Glutamatergic neuron (in vitro differentiated cells): ENCODE data around the gene GTF2IRD1. TPM values are rescaled to one million over a fixed set of nuclear protein-coding genes. Genes with fewer than 3 reads are reported as not detected.
A peak's percentile ranks its signal among the peaks of the same experiment; 100 is the strongest.
"Not testable (repeated sequence)": the region's sequence is repeated elsewhere in the genome, so short reads cannot be mapped to it uniquely, and the experiment has no call there.

Source experiments
- DNase-seq: peaks from one replicate; pipeline ENCODE4 v3.0.0; 2022
- H3K27ac Mint-ChIP-seq: one replicate; pipeline ENCODE4 v1.8.0; 2020; ENCODE audit warnings: mild to moderate bottlenecking, mixed read lengths, inconsistent platforms; ENCODE audit not compliant: unreplicated experiment
- H3K27me3 Mint-ChIP-seq: one replicate; pipeline ENCODE4 v1.8.0; 2020; ENCODE audit warnings: mild to moderate bottlenecking, moderate library complexity, mixed read lengths, inconsistent platforms; ENCODE audit not compliant: unreplicated experiment
- H3K36me3 Mint-ChIP-seq: one replicate; pipeline ENCODE4 v1.8.0; 2020; ENCODE audit warnings: mild to moderate bottlenecking, mixed read lengths, inconsistent platforms; ENCODE audit not compliant: unreplicated experiment
- H3K4me1 Mint-ChIP-seq: one replicate; pipeline ENCODE4 v1.8.0; 2020; ENCODE audit warnings: mild to moderate bottlenecking, low read depth, mixed read lengths, inconsistent platforms; ENCODE audit not compliant: unreplicated experiment
- H3K4me3 Mint-ChIP-seq: one replicate; pipeline ENCODE4 v1.8.0; 2020; ENCODE audit warnings: mild to moderate bottlenecking, mixed read lengths, inconsistent platforms; ENCODE audit not compliant: unreplicated experiment
- H3K9me3 Mint-ChIP-seq: one replicate; pipeline ENCODE4 v1.8.0; 2020; ENCODE audit warnings: mild to moderate bottlenecking, moderate library complexity, mixed read lengths, inconsistent platforms; ENCODE audit not compliant: unreplicated experiment
- CTCF ChIP-seq: fragments of 200-600 bp; sonication (generic); IDR thresholded peaks from one replicate; pipeline ENCODE4 v1.5.0; 2021; ENCODE audit not compliant: partially characterized antibody, unreplicated experiment
- total RNA-seq: library from RNA; stranded (reverse); fragmentation: NEBNext Ultra II Directional; extraction: Animal tissue kit (Norgen Biotek cat#: 25700); gene quantifications from one replicate; pipeline ENCODE4 v1.2.1, GENCODE V29; 2021; ENCODE audit not compliant: unreplicated experiment

Gene GTF2IRD1
- total RNA-seq, 1 donor from 2014 or later: 59.4 TPM

GRCh38 chr7:74429153-74429747 is 24.5 kb upstream of the GTF2IRD1 start:
- Mint-ChIP-seq H3K27me3 (no peaks in the 10 kb centered on the region), H3K9me3 (no peaks in the 10 kb centered on the region), H3K4me1 (no peaks in the 10 kb centered on the region), H3K4me3 (no peak overlapping the region), H3K27ac (no peak overlapping the region), H3K36me3 (no peaks in the 10 kb centered on the region)
- TF ChIP-seq CTCF: no peak
- DNase-seq: no peak

- H3K9me3 Mint-ChIP-seq, H3K4me1 Mint-ChIP-seq, H3K36me3 Mint-ChIP-seq, H3K4me3 Mint-ChIP-seq, DNase-seq, H3K27ac Mint-ChIP-seq, H3K27me3 Mint-ChIP-seq: not testable (repeated sequence)
These were observed 23.3 kb upstream of the GTF2IRD1 start for GRCh38 chr7:74430409-74430808.

- Mint-ChIP-seq H3K27me3 (no peaks in the 10 kb centered on the region), H3K36me3 (no peaks in the 10 kb centered on the region), H3K9me3 (no peaks in the 10 kb centered on the region), H3K4me3 (no peak overlapping the region), H3K27ac (peak overlapping the region; percentile 33), H3K4me1 (no peaks in the 10 kb centered on the region)
- no peak for DNase-seq
- TF ChIP-seq CTCF: no peak
These were observed 22.7 kb upstream of the GTF2IRD1 start for GRCh38 chr7:74430961-74431466.

DNA sequence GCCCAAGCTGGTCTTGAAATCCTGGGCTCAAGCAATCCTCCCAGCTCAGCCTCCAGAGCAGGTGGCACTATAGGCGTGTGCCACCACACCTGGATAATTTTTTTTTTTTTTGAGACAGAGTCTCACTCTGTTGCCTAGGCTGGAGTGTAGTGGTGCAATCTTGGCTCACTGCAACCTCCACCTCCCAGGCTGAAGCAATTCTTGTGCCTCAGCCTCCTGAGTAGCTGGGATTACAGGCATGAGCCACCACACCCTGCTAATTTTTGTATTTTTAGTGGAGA is 16.5 kb upstream of the GTF2IRD1 start:
- H3K36me3 Mint-ChIP-seq, H3K27ac Mint-ChIP-seq, H3K4me1 Mint-ChIP-seq, DNase-seq, H3K4me3 Mint-ChIP-seq, H3K9me3 Mint-ChIP-seq, H3K27me3 Mint-ChIP-seq: not testable (repeated sequence)

- H3K36me3 Mint-ChIP-seq: peaks cover 5% of the 10 kb centered on the region
- TF ChIP-seq CTCF: no peak
- peaks cover 2% of the 10 kb centered on the region for H3K4me1 Mint-ChIP-seq
- H3K4me3 Mint-ChIP-seq: no peak overlapping the region
- H3K9me3 Mint-ChIP-seq: no peaks in the 10 kb centered on the region
- peaks cover 3% of the 10 kb centered on the region for H3K27me3 Mint-ChIP-seq
- no peak for DNase-seq
- no peak overlapping the region for H3K27ac Mint-ChIP-seq
These were observed 15.4 kb upstream of the GTF2IRD1 start for GRCh38 chr7:74438327-74438726.

DNA sequence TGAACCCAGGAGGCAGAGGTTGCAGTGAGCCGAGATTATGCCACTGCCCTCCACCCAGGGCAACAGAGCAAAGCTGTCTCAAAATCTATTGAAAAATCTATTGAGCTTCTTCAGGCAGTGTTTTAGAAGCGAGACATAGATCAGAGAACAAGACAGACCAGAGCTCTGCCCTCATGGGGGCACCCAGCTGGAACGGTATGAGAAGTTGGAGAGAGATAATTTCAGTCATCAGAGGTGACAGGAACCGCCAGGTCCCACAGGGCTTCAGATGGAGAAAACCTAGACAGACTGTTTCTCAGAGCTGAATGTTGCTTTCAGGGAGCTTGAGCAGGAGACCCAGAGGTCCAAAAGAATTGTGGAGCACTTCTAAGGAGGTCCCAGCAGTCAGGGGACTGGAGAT is 14.2 kb upstream of the GTF2IRD1 start:
- DNase-seq: no peak
- Mint-ChIP-seq H3K36me3 (peaks cover 5% of the 10 kb centered on the region), H3K27ac (no peak overlapping the region), H3K9me3 (no peaks in the 10 kb centered on the region), H3K4me1 (peaks cover 5% of the 10 kb centered on the region), H3K27me3 (peaks cover 3% of the 10 kb centered on the region), H3K4me3 (no peak overlapping the region)
- TF ChIP-seq CTCF: no peak

DNA sequence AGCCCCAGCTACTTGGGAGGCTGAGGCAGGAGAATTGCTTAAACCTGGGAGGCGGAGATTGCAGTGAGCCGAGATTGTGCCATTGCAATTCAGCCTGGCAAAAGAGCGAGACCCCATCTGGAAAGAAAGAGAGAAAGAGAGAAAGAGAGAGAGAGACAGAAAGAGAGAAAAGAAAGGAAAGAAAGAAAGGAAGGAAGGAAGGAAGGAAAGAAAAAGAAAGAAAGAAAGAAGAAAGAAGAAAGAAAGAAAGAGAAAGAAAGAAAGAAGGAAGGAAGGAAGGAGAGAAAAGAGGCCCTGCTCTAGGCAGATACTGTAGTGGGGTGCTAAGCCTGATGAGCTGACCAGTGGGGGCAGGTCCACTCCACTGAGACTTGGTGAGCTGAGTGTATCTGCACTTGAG is 13.6 kb upstream of the GTF2IRD1 start:
- not testable (repeated sequence) for H3K36me3 Mint-ChIP-seq, H3K4me3 Mint-ChIP-seq, DNase-seq, H3K27me3 Mint-ChIP-seq, H3K4me1 Mint-ChIP-seq, H3K27ac Mint-ChIP-seq, H3K9me3 Mint-ChIP-seq
